Stimulated activated naive CD8-positive, alpha-beta T cell treated with anti-CD3 and anti-CD28 coated beads, Interleukin-15, Interleukin-2, amounts not matched to agents 100 U/mL and 50 U/mL, for 24 hours (primary cell): ENCODE data around the gene VWA1.
"Not testable (repeated sequence)": the region's sequence is repeated elsewhere in the genome, so short reads cannot be mapped to it uniquely, and the experiment has no call there.

ENCODE experiments used
- ATAC-seq: fragments of 150-1000 bp; cut with Tn5 transposase; one replicate; pipeline ENCODE4 v1.10.0; 2021
- DNase-seq: peaks from one replicate; pipeline ENCODE4 v3.0.0; 2021

Gene VWA1

DNA sequence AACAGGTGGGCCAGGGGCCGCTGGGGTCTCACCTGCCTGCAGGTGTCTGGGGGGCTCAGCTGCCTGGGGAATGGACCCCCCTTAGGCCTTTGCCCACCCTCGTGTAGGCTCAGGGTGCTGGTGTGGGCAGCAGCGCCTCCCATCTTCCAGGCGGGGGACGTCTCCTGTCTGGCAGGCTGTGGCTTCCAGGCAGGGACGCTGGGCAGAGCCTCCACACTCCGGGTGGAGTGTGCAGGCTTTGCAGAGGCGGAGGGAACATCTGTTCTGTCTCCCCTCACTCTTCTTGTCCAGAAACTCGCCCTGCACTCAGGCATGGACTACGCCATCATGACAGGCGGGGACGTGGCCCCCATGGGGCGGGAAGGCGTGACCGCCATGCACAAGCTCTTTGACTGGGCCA lies 20.4 kb downstream of the VWA1 start:
- not testable (repeated sequence) for ATAC-seq, DNase-seq

DNA sequence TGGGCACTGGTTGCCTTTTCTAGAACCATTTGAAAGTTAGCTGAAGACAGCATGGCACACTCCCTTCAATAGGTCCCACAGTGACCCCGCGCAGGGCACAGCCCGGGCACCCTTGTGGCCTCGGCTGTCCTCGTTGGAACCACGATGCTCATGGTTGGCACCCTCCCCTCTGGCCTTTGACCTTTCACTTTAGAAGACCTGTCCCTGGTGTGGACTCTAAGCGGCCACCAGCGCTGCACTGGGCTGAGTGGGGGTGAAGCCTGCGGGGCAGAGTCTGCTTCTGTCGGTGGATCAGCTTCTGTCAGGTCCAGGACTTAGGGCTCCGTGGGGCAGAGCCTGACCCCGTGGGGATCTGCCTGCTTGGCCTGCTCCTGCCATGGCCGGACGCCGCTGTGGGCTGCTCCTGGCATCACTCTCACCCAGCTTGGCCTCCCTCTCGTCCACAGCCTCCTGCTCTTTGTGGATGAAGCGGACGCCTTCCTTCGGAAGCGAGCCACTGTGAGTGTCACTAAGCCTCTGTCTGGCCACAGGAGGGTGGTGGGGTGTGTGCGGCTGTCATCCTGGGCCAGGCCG lies 21.3 kb downstream of the VWA1 start:
- DNase-seq: not testable (repeated sequence)
- peak; percentile 10 for ATAC-seq

DNA sequence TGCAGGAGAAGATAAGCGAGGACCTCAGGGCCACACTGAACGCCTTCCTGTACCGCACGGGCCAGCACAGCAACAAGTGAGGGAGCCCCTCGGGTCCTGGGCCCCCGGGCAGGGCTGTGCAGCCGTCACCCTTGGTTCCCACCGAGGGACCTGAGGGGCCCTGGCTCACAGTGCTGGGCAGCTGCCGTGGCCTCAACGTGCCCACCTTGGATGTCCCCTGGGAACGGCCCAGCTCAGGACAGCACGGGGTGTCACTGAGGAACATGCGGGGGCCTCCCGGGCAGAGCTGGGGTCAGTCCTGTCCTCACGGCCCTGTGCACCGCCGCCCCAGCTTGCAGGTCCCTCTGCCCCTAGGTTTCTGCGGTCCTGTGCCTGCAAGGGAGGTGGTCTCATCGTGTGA lies 23.7 kb downstream of the VWA1 start:
- not testable (repeated sequence) for ATAC-seq, DNase-seq

DNA sequence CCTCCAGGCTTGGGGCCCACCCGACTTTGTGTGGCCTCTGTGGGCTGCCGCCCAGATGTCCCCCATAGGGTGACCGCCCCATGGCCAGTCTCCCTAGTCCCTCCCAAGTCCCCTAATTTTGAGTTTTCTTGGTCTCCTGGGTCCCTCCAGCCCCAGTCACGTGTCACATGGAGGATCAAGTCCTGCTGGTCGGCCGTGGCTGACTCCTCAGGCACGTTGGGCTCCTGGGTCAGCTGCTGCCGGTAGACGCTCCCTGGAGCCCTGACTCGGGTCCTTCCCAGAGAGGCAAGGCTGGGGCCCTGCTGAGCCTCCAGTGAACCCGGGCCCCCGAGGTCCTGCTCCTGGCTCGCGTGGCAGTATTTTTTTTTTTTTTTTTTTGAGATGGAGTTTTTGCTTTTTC lies 24.2 kb downstream of the VWA1 start:
- not testable (repeated sequence) for ATAC-seq

DNA sequence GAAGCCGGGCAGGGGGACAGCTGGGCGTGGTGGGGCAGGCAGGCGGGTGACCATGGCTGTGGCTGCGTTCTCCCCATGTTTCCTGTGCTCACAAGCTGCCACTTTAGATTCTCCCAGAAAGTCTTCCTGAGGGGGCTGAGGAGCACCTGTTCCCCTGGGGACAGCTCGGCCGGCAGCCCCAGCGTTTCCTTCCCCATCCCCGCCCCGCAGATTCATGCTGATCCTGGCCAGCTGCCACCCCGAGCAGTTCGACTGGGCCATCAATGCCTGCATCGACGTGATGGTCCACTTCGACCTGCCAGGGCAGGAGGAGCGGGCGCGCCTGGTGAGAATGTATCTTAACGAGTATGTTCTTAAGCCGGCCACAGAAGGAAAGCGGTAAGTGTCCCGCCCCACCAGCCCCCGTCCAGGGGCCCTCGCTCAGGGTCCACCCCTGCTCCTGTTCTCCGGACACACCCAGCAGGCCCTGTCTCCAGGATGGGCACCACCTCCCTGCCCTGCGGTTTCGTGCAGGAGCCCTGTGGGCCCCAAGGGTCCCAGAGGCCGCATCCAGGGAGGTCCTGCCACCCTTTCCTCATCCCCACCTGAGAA lies 25.1 kb downstream of the VWA1 start:
- no peak for DNase-seq
- ATAC-seq: no peak

More for the DNA sequence above, 24.2 kb downstream of the VWA1 start:
- DNase-seq: not testable (repeated sequence)

DNA sequence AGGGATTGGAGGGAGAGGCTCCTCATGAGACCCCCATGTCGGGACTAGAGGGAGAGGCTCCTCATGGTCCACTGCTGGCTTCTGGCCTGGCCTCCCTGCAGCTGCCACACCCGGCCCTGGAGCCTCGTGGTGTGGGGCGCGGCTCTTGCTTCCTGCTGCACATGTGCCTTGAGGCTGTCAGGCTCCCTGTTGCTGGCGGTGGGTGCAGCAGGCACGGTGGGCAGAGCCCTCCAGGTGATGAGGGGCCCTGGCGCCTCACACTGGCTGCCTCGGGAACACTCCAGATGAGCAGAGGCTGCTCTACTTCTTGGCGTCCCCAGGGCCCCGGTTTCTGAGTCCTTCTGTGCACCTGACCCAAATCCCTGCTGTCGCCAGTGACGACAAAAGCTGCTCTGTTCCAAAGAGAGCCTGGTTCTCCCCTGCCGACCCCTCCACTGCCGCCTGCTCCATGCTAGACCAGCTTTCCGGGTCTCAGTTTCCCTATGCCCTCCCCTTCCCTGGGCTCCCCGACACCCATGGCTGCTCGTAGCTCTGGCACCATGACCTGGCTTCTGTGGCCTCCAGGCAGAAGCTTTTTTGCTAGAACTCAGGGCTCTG lies 26.3 kb downstream of the VWA1 start:
- DNase-seq (no peak), ATAC-seq (no peak)

DNA sequence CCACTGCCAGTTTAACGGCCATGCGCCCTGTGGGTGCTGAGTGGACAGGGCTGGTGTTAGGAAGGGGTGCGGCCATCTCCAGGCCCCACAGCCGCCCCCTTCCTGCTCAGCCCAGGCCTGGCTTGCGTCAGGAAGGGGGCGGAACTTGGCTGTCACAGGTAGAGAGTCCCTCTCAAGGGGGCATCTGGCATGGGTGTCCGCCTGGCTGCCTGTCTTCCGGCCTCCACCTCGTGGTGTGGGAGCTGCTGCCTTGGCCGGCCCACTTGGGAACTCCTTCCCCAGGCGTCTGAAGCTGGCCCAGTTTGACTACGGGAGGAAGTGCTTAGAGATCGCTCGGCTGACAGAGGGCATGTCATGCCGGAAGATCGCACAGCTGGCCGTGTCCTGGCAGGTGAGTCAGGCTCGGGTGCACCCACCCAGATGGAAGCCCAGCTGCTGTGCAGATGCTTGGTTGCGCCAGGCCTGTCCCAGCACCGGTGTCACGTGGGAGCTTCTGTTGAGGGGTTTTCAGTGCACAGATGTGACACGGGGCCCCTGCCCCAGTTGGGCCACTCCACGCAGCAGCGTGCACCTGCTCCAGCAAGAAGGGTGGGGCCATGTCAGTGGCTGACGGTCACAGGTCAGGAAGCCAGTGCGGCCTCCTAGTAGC lies 27.0 kb downstream of the VWA1 start:
- ATAC-seq: no peak
- DNase-seq: no peak

DNA sequence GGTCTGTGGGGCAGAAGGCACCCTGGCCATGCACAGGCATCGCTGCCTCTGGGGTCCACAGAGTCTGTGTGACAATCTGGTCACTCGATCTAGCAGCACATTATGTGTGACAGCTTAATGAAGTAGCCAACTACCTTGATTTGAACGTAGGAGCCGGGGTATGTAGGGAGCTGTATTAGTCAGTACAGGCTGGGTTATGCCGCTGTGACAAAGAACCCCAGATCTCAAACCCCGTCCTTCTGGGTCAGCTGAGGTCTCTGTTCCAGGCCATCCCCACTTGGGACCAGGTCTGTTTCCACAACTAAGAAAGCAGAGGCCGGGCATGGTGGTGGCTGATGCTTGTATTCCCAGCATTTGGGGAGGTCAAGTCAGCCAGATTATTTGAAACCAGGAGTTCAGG lies 27.8 kb downstream of the VWA1 start:
- ATAC-seq: no peak
- no peak for DNase-seq

DNA sequence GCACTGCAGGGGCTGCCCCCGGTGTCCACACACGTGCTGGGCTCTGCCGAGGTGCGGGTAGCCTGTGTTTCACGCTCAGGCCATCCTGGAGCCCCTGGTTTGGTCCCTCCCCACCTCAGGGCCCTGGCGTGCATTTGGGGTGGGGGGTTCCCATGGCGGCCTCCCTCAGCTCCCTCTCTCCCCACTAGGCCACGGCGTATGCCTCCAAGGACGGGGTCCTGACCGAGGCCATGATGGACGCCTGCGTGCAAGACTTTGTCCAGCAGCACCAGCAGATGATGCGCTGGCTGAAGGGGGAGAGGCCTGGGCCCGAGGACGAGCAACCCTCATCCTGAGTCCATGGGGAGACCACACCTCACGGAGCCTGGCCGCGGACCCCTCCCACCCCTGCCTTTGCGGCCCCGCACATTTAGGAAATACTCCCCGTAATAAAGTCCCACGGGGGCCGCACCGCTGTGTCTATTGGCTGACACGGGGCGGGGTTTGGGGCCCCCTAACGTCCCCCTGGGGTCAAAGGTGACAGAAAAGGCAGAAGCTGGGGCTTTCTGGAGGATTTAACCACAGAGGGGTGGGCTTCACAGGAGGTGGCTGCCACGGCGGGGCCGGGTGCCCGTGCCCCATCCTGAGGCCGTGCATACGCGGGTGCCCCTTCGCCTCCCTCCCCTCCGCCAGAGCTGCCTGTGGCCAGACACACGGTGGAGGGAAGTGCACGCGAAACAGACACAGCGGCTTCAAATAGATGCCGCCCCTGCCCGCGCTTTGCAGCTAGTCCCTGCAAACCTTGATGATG lies 32.9 kb downstream of the VWA1 start:
- not testable (repeated sequence) for ATAC-seq, DNase-seq

DNA sequence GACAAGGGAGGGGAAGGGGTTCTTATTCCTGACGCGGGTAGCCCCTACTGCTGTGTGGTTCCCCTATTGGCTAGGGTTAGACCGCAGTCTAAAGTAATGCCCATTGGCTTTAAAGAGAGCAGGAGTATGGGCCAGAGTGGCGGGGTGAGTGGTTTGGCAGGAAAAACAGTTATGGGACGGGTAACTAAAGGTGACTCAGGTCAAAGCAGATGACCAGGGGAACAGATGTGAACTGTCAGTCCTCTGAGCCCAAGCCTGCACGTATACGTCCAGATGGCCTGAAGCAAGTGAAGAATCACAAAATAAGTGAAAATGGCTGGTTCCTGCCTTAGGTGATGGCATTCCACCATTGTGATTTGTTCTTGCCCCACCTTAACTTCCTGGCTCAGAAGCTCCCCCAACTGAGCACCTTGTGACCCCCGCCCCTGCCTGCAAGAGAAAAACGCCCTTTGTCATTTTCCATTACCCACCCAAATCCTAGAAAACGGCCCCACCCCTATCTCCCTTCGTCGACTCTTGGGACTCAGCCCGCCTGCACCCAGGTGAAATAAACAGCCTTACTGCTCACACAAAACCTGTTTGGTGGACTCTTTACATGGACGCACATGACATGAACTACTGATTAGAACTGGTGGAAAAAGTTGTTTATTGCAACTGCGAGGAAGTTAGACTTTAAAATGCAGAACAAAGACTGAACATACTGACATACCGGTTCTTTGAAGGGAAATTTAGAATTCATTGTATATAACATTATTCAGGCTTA lies 35.3 kb downstream of the VWA1 start:
- peak; percentile 30 for DNase-seq
- no peak for ATAC-seq

DNA sequence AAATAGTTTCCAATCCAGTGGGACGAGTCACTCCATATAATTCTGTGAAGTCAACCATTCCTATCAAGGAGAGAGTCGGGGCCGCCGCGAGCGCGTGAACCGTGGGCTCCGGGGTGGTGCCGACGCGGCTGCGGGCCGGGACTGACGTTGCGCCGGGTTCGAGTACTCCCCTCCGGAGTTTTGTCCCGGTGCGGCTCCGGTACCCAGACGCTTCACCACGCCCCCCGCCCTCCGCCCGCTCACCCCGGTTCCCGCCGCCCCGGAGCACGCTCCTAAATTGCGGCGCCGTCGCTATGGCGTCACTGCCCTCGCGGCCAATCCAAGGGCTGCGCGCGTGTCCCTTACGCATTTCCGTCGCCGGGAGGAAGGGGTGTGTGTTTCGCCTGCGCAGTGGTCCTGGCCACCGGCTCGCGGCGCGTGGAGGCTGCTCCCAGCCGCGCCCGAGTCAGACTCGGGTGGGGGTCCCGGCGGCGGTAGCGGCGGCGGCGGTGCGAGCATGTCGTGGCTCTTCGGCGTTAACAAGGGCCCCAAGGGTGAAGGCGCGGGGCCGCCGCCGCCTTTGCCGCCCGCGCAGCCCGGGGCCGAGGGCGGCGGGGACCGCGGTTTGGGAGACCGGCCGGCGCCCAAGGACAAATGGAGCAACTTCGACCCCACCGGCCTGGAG lies 36.0 kb downstream of the VWA1 start, which contains the start of gene ATAD3B:
TSS of gene ATAD3B (plus strand) at position 377 of the 664 bp plus-strand sequence. CDS start at position 497, 120 bp downstream.
- ATAC-seq (peak; percentile 95), DNase-seq (peak; percentile 98)

DNA sequence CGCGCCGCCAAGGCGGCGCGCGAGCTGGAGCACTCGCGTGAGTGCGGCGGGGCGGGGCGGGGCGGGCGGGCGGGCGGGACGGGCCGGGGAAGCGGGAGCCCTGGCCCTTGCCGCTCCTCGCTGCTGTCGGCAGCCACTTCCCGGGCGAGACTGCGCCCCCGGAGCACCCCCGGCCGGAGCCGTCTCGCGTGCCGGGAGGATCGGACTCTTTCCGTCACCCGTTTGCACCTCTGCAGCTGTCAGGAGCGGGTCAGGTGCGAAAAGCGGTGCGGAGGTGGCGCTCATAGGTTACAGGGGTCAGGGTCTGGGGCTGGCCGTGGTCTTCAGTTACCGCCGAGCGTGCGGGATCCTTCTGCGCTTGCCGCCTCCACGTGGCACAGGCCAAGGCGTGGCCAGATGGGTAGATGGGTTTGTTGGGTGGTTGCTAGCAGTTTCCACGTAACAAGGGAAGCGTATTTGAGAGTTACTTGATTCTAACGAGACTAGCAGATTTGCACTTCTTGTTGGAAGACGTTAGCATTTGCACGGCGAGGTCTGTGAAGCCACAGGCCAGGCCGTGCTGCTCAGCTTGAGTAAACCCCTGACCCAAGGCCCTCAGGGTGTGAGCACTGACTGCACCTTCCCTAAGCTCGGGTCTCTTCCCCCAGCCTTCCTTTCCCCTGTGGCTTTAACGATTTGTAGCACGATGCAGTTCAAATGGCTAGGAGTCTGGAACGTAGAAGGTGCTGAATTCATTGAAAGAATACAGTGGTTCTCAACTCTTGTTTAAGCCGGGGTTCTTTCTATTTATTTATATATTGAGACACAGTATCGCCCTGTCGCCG lies 36.8 kb downstream of the VWA1 start:
- ATAC-seq: peak; percentile 11
- DNase-seq: peak; percentile 18

DNA sequence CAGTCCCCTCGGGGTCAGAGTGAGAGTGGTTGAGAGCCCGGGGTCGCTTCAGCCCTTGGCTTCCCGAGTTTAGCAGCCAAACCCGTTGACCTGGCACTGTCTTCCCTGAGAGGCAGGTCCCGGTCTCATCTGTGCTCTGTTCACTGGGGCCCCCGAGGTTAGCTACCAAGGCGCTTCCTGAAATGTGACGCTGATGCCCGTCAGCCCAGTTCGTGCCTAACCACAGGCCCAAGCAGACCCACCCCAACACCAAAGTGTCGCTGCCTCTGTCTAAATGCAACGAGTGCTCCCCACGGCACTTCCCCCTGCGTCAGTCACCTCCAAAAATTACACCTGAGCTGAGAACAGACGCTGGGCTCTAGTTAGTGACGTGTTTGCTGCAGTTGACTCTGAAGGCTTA lies 40.5 kb downstream of the VWA1 start:
- DNase-seq, ATAC-seq: not testable (repeated sequence)

DNA sequence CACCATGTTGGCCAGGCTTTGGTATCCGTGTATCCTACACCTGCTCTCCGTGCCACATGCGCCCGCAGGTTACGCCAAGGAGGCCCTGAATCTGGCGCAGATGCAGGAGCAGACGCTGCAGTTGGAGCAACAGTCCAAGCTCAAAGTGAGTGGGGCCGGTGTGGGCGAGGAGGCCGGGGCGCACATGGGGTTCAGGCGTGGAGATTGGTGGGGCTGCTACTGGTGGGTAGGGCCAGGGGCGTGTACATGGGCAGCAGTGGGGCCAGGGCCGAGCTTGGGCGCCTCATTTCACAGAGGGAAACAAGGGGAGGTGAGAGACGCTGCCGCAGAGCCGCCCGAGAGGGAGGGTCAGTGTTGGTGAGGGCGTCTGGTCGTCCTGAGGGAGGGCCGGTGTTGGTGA lies 41.7 kb downstream of the VWA1 start:
- ATAC-seq (no peak), DNase-seq (no peak)

DNA sequence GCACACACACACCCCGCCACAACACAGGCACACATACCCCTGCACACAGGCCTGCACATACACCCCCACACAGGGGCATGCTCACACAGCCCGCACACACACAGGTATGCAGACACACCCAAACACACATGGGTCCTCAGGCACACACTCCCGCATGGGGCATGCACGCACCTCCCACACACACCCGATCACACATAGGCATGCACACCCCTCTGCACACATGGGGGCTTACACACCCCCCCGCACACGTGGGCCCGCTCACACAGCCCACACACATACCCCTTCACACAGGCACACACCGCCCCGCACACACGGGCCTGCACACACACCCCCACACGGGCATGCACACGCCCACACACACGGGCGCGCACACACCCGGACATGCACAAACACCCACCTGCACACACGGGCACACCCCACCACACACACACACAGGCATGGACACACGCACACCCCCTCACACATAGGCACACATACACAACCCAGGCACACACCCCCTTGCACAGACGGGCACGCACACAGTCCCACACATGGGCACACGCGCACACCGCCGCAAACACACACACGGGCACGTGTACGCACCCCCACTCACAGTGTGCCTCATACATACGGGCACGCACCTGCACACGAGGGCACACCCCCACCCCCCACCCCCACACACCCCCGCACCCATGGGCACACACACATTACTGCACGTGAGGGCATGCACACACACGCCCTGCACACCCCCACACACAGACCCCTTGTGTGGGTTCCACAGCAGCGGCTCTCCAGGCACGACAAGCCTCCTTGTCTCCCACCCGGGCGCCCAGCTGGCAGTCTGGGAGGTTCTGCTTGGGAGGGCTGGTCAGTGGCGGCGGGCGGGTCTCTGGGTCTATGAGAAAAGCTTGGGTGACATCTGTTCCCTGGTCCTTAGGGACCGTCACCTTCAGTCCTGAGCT lies 44.3 kb downstream of the VWA1 start:
- no peak for DNase-seq
- ATAC-seq: no peak

DNA sequence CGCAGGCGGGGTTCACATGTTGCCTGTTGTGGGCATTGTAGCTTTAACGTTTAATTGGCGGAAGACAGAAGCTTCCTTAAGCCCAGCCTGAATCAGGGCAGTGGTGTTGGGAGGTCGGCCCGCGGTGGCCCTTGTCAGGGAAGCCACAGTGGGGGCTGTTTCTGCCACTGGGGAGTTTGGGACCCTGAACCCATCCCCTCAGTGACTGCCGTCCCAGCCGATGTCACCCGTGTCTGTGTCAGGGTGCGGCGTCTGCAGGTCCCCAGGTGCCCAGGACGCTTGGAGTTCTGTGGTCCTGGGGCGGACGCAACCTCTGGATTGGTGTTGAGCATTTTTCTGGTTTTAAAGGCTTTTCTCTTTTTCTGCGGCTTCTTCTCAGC lies 45.0 kb downstream of the VWA1 start:
- not testable (repeated sequence) for DNase-seq, ATAC-seq

DNA sequence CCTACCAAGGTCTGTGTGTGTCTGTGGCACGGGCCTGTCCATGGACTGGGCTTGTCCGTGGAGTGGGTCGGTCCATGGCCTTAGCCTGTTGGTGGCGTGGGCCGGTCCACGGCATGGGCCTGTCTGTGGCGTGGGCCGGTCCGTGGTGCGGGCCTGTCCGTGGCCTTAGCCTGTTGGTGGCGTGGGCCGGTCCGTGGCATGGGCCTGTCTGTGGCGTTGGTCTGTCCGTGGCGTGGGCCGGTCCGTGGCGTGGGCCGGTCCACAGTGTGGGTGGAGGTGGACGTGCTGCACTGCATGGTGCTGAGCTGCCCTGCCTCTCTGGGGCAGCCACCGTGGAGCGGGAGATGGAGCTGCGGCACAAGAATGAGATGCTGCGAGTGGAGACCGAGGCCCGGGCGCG lies 46.3 kb downstream of the VWA1 start:
- ATAC-seq, DNase-seq: not testable (repeated sequence)

DNA sequence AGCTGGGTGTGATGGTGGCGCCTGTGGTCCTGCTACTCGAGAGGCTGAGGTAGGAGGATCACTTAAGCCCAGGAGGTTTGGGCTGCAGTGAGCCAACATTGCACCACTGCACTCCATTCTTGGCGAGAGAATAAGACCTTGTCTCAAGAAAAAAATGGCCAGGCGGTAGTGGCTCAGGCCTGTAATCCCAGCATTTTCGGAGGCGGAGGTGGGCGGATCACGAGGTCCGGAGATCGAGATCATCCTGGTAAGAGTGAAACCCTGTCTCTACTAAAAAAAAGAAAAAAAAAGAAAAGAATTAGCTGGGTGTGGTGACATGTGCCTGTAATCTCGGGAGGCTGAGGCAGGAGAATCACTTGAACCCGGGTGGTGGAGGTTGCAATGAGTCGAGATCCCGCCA lies 47.4 kb downstream of the VWA1 start:
- DNase-seq: no peak
- ATAC-seq: no peak

DNA sequence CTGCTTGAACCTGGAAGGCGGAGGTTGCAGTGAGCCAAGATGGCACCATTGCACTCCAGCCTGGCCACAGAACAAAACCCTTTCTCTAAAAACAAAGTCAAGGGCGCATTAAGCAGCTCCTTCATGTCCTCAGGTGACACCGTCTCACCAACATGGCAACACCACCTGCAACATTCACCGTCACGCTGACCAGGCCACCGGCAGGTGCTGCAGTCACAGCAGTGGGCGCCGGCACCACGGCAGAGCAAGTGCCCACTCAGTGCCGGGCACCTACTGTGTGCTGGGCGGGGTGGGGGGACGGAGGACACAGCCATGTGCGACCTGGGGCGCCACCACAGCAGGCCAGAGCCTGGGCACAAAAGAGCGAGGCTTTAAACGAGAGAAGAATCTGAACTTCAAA lies 48.2 kb downstream of the VWA1 start:
- ATAC-seq (no peak), DNase-seq (no peak)
